Fibroblast of mammary gland (primary cell): ENCODE results near the gene CINP.

Experiments used
- DNase-seq: peaks from one replicate; pipeline ENCODE4 v3.0.0-alpha.2; 2010; ENCODE audit warnings: low read depth
- H3K4me3 ChIP-seq: 2 replicates; pipeline ENCODE4 v1.5.1; 2011; ENCODE audit warnings: low read depth, mild to moderate bottlenecking, low read length, moderate library complexity; ENCODE audit not compliant: control insufficient read depth
- TF ChIP-seq, protein P1 (sequence below): conservative IDR thresholded peaks from 2 replicates; pipeline ENCODE4 v1.5.1; 2011; ENCODE audit warnings: low read depth, low read length, inconsistent platforms; ENCODE audit not compliant: control insufficient read depth, insufficient read depth

CINP gene

DNA sequence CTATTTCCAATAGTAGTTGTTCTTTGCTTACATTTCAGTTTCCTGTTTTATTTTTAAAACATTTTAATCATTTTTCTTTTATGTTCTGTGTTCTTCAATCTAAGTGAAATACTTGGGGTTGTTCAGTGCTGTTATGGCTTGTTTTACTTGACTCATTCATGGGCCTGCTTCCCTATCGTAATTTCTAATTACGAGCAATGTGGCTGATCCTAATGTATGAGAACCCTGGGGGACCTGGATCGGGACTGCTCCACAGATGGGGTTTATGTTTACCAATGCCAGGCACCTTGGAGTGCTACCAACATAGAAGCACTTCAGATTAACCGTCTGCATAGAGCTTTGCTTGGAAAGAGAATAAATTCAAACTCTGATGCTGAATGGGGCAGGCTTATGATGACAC is 29.8 kb upstream of the CINP start:
- TF ChIP-seq, protein P1, sequence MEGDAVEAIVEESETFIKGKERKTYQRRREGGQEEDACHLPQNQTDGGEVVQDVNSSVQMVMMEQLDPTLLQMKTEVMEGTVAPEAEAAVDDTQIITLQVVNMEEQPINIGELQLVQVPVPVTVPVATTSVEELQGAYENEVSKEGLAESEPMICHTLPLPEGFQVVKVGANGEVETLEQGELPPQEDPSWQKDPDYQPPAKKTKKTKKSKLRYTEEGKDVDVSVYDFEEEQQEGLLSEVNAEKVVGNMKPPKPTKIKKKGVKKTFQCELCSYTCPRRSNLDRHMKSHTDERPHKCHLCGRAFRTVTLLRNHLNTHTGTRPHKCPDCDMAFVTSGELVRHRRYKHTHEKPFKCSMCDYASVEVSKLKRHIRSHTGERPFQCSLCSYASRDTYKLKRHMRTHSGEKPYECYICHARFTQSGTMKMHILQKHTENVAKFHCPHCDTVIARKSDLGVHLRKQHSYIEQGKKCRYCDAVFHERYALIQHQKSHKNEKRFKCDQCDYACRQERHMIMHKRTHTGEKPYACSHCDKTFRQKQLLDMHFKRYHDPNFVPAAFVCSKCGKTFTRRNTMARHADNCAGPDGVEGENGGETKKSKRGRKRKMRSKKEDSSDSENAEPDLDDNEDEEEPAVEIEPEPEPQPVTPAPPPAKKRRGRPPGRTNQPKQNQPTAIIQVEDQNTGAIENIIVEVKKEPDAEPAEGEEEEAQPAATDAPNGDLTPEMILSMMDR, result no peak
- no peak for DNase-seq

DNA sequence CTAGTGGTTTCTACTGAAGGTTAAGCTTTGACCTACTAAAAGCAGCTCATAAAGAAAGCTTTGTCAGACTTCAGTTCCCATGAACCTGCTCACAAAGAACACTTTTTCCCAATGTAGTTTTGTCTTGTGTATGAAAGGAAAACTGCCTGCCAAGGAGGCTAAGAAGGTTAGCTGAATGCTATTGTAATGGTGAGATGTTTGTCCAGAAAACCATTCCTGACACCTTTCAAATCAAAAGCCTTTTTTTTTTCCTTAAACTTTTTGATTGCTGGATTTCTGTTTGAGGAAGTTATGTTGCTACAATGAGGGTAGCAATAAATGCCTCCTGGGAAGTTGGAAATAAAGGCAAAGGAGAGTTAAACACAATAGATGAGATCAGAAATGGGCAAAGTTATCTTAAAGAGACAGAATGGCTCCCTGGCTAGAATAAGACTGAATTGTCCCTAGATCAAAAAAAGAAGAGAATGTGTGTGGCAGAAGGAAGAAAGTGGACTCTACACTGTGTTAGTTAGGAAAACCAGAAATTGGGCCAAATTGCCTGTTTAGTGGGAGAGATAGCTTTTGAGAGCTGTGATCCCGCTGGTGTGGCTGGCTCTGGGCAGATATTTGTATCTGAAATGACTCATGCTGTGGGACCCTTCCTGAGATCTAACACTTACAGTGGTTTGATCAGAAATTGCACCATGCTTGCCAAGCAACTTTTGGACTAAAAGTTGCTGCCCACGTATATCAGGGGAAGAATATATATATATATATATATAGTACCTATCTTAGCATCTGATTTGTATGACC is 27.6 kb upstream of the CINP start:
- TF ChIP-seq, protein P1, result no peak
- peak; percentile 33 for DNase-seq
- H3K4me3 ChIP-seq, result no peak overlapping the region

More for the DNA sequence above, 29.8 kb upstream of the CINP start:
- no peak overlapping the region for H3K4me3 ChIP-seq

DNA sequence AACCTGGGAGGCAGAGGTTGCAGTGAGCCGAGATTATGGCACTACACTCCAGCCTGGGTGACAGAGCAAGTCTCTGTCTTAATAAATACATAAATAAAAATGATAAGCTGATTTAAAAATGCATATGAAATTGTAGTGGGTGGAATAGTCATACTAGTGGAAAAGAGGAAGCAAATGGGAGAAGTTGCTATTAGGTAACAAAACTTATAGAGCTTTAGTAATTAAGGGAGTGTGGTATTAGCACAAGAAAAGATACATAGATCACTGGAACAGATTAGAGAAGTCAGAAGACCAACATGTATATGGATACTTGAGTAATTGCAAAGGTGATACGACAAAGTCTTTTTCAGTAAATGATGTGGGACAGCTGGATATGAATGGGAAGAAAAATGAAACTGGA is 26.6 kb upstream of the CINP start:
- TF ChIP-seq, protein P1, result no peak
- no peak overlapping the region for H3K4me3 ChIP-seq
- no peak for DNase-seq

DNA sequence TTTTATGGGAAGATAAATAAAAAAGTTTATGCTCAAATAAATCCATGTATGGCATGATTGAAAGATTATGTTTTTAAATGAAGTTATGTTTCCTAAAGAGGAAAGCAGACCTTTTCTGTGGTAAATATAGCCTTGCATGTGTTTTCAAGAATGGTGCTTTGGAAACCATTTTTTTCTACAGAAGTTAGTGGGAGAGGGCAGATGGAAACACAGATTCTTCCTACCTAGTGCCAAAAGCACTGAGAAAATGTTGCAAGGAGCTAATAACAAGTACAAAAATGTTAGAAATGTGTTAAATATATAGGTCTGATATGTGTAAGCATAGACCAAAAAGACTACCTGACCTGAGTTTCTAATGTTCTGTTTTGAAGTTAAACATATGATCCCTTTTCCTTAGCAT is 24.4 kb upstream of the CINP start:
- no peak overlapping the region for H3K4me3 ChIP-seq
- TF ChIP-seq, protein P1, result no peak
- DNase-seq, result no peak

DNA sequence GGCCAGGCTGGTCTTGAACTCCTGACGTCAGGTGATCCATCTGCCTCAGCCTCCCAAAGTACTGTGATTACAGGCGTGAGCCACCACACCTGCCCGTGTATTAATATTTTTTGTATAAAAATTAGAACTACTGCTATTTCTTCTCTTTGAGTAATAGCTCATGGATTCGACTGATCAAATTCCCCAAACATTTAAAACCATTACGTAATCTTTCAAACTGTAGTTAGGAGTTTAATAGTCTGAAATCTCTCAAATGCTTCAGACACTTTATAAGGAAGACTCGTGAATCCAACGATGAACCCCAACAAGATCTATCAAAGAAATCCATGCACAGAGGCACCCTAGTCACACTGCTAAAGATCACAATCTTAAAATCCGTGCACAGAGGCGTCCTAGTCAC is 16.1 kb upstream of the CINP start:
- no peak for DNase-seq
- no peak overlapping the region for H3K4me3 ChIP-seq
- TF ChIP-seq, protein P1, result no peak

DNA sequence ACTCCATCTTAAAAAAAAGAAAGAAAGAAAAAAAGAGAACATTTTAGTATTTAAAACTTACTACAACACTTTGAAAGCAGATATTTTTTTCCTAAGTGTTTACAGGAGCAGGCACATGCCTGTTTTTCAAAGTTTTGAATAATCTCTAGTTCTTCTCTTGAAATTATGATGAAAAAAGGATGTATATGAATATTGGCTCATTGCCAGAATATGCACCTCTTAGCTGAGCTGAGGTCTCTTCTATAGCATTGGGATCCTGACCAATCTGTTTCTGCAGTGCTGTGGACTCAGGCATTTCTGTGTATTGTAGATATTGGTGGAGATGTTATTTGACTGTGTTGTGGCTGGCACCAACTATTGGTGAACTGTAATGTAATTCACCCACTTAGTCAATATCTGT is 15.0 kb upstream of the CINP start:
- H3K4me3 ChIP-seq, result no peak overlapping the region
- TF ChIP-seq, protein P1, result no peak
- DNase-seq, result no peak

DNA sequence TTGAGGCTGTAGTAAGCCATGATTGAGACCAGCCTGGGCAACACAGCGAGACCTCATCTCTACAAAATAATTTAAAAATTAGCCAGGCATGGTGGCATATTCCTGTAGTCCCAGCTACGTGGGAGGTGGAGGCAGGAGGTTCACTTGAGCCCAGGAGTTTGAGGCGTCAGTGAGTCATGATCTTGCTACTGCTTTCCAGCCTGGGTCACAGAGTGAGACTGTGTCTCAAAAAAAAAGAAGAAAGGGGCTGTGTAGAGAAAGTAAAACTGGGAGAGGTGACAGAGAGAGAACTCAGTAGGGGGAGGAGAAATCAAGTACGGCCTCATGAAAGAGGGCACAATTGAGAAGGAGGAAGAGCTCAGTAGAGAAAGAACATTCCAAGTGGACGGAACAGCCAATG is 12.4 kb upstream of the CINP start:
- TF ChIP-seq, protein P1, result no peak
- no peak overlapping the region for H3K4me3 ChIP-seq

More for the DNA sequence above, 12.4 kb upstream of the CINP start:
- DNase-seq, result no peak
